Measurements from ENCODE around the gene TNFSF13. TPM values are rescaled to one million over a fixed set of nuclear protein-coding genes. Genes with fewer than 3 reads are reported as not detected.

The TNFSF13 gene
- total RNA-seq, 1 donor from 2014 or later: 5.9 TPM

GRCh38 chr17:7551396-7551795 is 7.2 kb upstream of the TNFSF13 start:
- ATAC-seq (no peak), DNase-seq (ENCODE audit: low spot score) (no peak)

GRCh38 chr17:7552621-7553051 is 5.9 kb upstream of the TNFSF13 start:
- ATAC-seq (no peak), DNase-seq (ENCODE audit: low spot score) (no peak)

GRCh38 chr17:7553356-7553755 is 5.2 kb upstream of the TNFSF13 start:
- ATAC-seq: no peak

GRCh38 chr17:7555320-7555948 is 3.1 kb upstream of the TNFSF13 start:
- DNase-seq (ENCODE audit: low spot score): no peak
- ATAC-seq: no peak

More at GRCh38 chr17:7553356-7553755, 5.2 kb upstream of the TNFSF13 start:
- DNase-seq (ENCODE audit: low spot score): no peak

- DNase-seq (ENCODE audit: low spot score): no peak
- no peak for ATAC-seq
Measured at GRCh38 chr17:7556627-7557026, 1.9 kb upstream of the TNFSF13 start.

GRCh38 chr17:7557147-7557764 is 1.3 kb upstream of the TNFSF13 start:
- DNase-seq (ENCODE audit: low spot score) (no peak), ATAC-seq (no peak)

- peak; percentile 86 for DNase-seq (ENCODE audit: low spot score)
- ATAC-seq: peak; percentile 63
Measured at GRCh38 chr17:7557775-7558543, 591 bp upstream of the TNFSF13 start.

GRCh38 chr17:7559320-7560171 is 996 bp downstream of the TNFSF13 start:
- no peak for DNase-seq (ENCODE audit: low spot score)
- no peak for ATAC-seq

GRCh38 chr17:7560172-7561027 is 1.9 kb downstream of the TNFSF13 start:
- DNase-seq (ENCODE audit: low spot score): peak; percentile 69
- ATAC-seq: peak; percentile 50

GRCh38 chr17:7561028-7561575 is 2.6 kb downstream of the TNFSF13 start:
- DNase-seq (ENCODE audit: low spot score): peak; percentile 95
- peak; percentile 85 for ATAC-seq

- DNase-seq (ENCODE audit: low spot score) (peak; percentile 93), ATAC-seq (peak; percentile 76)
Measured at GRCh38 chr17:7561589-7562207, 3.1 kb downstream of the TNFSF13 start, which contains the start of gene SENP3. Gene SENP3, plus strand, starts transcription at chr17:7561919. Its CDS starts 1,158 bp downstream, at chr17:7563077.

GRCh38 chr17:7562208-7562605 is 3.7 kb downstream of the TNFSF13 start:
- no peak for DNase-seq (ENCODE audit: low spot score)
- ATAC-seq: no peak

GRCh38 chr17:7563115-7563869 is 4.7 kb downstream of the TNFSF13 start:
- DNase-seq (ENCODE audit: low spot score): peak; percentile 44

GRCh38 chr17:7569571-7569970 is 11.0 kb downstream of the TNFSF13 start:
- DNase-seq (ENCODE audit: low spot score) (no peak), ATAC-seq (no peak)

More at GRCh38 chr17:7563115-7563869, 4.7 kb downstream of the TNFSF13 start:
- ATAC-seq: no peak

- ATAC-seq (no peak), DNase-seq (ENCODE audit: low spot score) (no peak)
Measured at GRCh38 chr17:7570351-7570750, 11.8 kb downstream of the TNFSF13 start.

GRCh38 chr17:7572338-7572587 is 13.7 kb downstream of the TNFSF13 start:
- DNase-seq (ENCODE audit: low spot score) (no peak), ATAC-seq (no peak)

- DNase-seq (ENCODE audit: low spot score) (peak; percentile 100), ATAC-seq (peak; percentile 88)
Measured at GRCh38 chr17:7572588-7573323, 14.2 kb downstream of the TNFSF13 start.

All from left lobe of liver (tissue), 2 donors.